K562 (cell line): ENCODE results near the gene ANXA3. TPM values are rescaled to one million over a fixed set of nuclear protein-coding genes. Genes with fewer than 3 reads are reported as not detected.

Source experiments
- COPS2 ChIP-seq: fragments of 450-650 bp; conservative IDR thresholded peaks from 2 replicates; pipeline ENCODE4 v1.6.1; 2016; ENCODE audit warnings: mild to moderate bottlenecking, moderate library complexity
- CREM ChIP-seq: IDR thresholded peaks from 2 replicates; pipeline ENCODE4 v1.6.1; 2014; ENCODE audit warnings: antibody characterized with exemption, low read depth
- MCM3 ChIP-seq: fragments of 450-650 bp; IDR thresholded peaks from 2 replicates; pipeline ENCODE4 v1.6.1; 2016
- NFIC ChIP-seq: fragments of 450-650 bp; IDR thresholded peaks from 2 replicates; pipeline ENCODE4 v1.6.1; 2017; ENCODE audit warnings: mild to moderate bottlenecking, inconsistent platforms
- NFRKB ChIP-seq: fragments of 450-650 bp; IDR thresholded peaks from 2 replicates; pipeline ENCODE4 v1.6.1; 2016; ENCODE audit warnings: low read depth
- PHB ChIP-seq: fragments of 250-450 bp; sonication (Bioruptor Pico); IDR thresholded peaks from 2 replicates; pipeline ENCODE4 v1.5.0; 2021
- POU5F1 ChIP-seq: fragments of 150-350 bp; IDR thresholded peaks from 2 replicates; pipeline ENCODE4 v1.6.1; 2014; ENCODE audit warnings: borderline replicate concordance, low read length, low read depth, mild to moderate bottlenecking; ENCODE audit not compliant: partially characterized antibody
- U2AF2 ChIP-seq: fragments of 200-400 bp; formaldehyde crosslinking; optimal IDR thresholded peaks from 2 replicates; pipeline ENCODE3; 2017; ENCODE audit warnings: low read depth, mild to moderate bottlenecking, low read length
- YBX1 ChIP-seq: fragments of 450-650 bp; IDR thresholded peaks from 2 replicates; pipeline ENCODE4 v1.7.1; 2016; ENCODE audit warnings: mild to moderate bottlenecking
- ZBTB1 ChIP-seq: sonication (generic); formaldehyde crosslinking; IDR thresholded peaks from 2 replicates; pipeline ENCODE4 v1.8.1; 2023; ENCODE audit warnings: missing genetic modification reagents, low read depth, mild to moderate bottlenecking, borderline replicate concordance
- ZFP30 ChIP-seq: fragments of 250-450 bp; sonication (Bioruptor Pico); IDR thresholded peaks from 2 replicates; pipeline ENCODE4 v1.8.0; 2022; ENCODE audit warnings: moderate library complexity, mild to moderate bottlenecking, inconsistent platforms, borderline replicate concordance
- ZNF583 ChIP-seq: fragments of 250-450 bp; sonication (Bioruptor Pico); IDR thresholded peaks from 2 replicates; pipeline ENCODE4 v1.4.0; 2020
- ZZZ3 ChIP-seq: fragments of 450-650 bp; IDR thresholded peaks from 2 replicates; pipeline ENCODE4 v1.6.1; 2016; ENCODE audit warnings: antibody characterized with exemption, mild to moderate bottlenecking, moderate library complexity
- polyA plus RNA-seq, 8 experiments: library from polyadenylated mRNA; depleted of rRNA in 4 of 8; stranded (reverse) in 5 of 8; unstranded in 3 of 8; fragments of >200 nt; fragmentation: Nextera tagmentation in 2 of 8; fragmentation: Illumina TruSeq in 1 of 8; extraction: Ambion mirVana in 2 of 8; extraction: Trizol in 1 of 8; gene quantifications; 2 replicates each; pipeline versions ENCODE4 v1.2.1 to v1.2.3, GENCODE V29; 2011 to 2014; ENCODE audit warnings: inconsistent platforms in 1 of 8, missing spikeins in 1 of 8
- total RNA-seq, 7 experiments: library from RNA; depleted of rRNA in 6 of 7; stranded (reverse); fragments of >200 nt in 6 of 7; fragmentation: Illumina TruSeq in 2 of 7; extraction: Trizol in 2 of 7; gene quantifications; 2 replicates each; pipeline versions ENCODE4 v1.2.1 to v1.2.3, GENCODE V29; 2011 to 2021; ENCODE audit warnings: low replicate concordance in 1 of 7
- TF ChIP-seq, protein P1 (sequence below), 2 experiments: fragments of 450-650 bp in 1 of 2; sonication (generic) in 1 of 2; formaldehyde crosslinking in 1 of 2; IDR thresholded peaks; 2 replicates each; pipeline versions ENCODE4 v1.7.1 to v1.9.0; 2016 to 2022; ENCODE audit warnings: inconsistent platforms in 1 of 2, mild to moderate bottlenecking in 1 of 2, missing genetic modification reagents in 1 of 2
- TF ChIP-seq, protein P2 (sequence below): fragments of 250-450 bp; sonication (Bioruptor Pico); IDR thresholded peaks from 2 replicates; pipeline ENCODE4 v1.5.0; 2021
- TF ChIP-seq, protein P3 (sequence below): fragments of 250-450 bp; sonication (Bioruptor Pico); IDR thresholded peaks from 2 replicates; pipeline ENCODE4 v1.5.1; 2021; ENCODE audit warnings: mild to moderate bottlenecking
- TF ChIP-seq, protein P4 (sequence below): sonication (generic); IDR thresholded peaks from 2 replicates; pipeline ENCODE4 v1.6.1; 2016

The ANXA3 gene
- total and polyA plus RNA-seq, 9 of the 15 experiments (the other 6 are each of a cell fraction or from before 2014, with no cell fraction given), result 6.3 to 15.5 (median 9.8) TPM

DNA sequence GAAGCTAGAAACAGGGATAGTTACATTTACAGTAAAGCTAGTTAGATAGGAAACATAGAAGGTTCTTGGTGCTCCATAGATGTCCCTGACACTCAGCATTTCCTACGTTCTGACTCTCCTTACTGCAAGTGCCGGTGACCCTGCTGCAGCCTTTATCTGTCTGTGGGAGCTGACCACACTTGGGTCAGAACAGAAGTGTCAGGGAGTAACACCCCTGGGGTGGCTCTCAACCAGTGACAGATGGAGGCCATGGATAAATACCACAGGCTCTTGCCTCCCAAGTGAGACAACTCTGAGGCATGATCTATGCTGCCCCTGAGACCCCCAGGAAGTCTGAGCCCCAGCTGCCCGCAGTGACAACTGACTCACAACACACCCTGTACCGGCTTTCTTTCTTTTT, 69.8 kb downstream of the ANXA3 start (continued):
- TF ChIP-seq, protein P1, sequence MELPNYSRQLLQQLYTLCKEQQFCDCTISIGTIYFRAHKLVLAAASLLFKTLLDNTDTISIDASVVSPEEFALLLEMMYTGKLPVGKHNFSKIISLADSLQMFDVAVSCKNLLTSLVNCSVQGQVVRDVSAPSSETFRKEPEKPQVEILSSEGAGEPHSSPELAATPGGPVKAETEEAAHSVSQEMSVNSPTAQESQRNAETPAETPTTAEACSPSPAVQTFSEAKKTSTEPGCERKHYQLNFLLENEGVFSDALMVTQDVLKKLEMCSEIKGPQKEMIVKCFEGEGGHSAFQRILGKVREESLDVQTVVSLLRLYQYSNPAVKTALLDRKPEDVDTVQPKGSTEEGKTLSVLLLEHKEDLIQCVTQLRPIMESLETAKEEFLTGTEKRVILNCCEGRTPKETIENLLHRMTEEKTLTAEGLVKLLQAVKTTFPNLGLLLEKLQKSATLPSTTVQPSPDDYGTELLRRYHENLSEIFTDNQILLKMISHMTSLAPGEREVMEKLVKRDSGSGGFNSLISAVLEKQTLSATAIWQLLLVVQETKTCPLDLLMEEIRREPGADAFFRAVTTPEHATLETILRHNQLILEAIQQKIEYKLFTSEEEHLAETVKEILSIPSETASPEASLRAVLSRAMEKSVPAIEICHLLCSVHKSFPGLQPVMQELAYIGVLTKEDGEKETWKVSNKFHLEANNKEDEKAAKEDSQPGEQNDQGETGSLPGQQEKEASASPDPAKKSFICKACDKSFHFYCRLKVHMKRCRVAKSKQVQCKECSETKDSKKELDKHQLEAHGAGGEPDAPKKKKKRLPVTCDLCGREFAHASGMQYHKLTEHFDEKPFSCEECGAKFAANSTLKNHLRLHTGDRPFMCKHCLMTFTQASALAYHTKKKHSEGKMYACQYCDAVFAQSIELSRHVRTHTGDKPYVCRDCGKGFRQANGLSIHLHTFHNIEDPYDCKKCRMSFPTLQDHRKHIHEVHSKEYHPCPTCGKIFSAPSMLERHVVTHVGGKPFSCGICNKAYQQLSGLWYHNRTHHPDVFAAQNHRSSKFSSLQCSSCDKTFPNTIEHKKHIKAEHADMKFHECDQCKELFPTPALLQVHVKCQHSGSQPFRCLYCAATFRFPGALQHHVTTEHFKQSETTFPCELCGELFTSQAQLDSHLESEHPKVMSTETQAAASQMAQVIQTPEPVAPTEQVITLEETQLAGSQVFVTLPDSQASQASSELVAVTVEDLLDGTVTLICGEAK (IDR thresholded peaks at IDR 0.05), result 0 out of 2 replicates have a peak, but pooled peaks have one; percentile 4
- TF ChIP-seq, protein P1 (CRISPR knock-in tag; IDR thresholded peaks at IDR 0.05), result no peak
- TF ChIP-seq, protein P2, sequence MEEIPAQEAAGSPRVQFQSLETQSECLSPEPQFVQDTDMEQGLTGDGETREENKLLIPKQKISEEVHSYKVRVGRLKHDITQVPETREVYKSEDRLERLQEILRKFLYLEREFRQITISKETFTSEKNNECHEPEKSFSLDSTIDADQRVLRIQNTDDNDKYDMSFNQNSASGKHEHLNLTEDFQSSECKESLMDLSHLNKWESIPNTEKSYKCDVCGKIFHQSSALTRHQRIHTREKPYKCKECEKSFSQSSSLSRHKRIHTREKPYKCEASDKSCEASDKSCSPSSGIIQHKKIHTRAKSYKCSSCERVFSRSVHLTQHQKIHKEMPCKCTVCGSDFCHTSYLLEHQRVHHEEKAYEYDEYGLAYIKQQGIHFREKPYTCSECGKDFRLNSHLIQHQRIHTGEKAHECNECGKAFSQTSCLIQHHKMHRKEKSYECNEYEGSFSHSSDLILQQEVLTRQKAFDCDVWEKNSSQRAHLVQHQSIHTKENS (CRISPR knock-in tag), result no peak
- no peak for TF ChIP-seq POU5F1
- TF ChIP-seq, protein P3, sequence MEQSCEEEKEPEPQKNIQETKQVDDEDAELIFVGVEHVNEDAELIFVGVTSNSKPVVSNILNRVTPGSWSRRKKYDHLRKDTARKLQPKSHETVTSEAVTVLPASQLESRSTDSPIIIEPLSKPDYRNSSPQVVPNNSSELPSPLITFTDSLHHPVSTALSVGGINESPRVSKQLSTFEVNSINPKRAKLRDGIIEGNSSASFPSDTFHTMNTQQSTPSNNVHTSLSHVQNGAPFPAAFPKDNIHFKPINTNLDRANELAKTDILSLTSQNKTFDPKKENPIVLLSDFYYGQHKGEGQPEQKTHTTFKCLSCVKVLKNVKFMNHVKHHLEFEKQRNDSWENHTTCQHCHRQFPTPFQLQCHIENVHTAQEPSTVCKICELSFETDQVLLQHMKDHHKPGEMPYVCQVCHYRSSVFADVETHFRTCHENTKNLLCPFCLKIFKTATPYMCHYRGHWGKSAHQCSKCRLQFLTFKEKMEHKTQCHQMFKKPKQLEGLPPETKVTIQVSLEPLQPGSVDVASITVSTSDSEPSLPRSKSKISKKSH, result no peak
- TF ChIP-seq ZZZ3, result no peak
- peak; percentile 80 for TF ChIP-seq CREM
- no peak for TF ChIP-seq ZBTB1
- no peak for TF ChIP-seq MCM3
- no peak for TF ChIP-seq COPS2
- no peak for TF ChIP-seq ZFP30
- TF ChIP-seq NFRKB, result no peak
- peak; percentile 81 for TF ChIP-seq NFIC
- TF ChIP-seq ZNF583 (CRISPR knock-in tag), result peak; percentile 19; the same call in 1 of the 2 replicates
- no peak for TF ChIP-seq U2AF2
- no peak for TF ChIP-seq YBX1
- TF ChIP-seq, protein P4, sequence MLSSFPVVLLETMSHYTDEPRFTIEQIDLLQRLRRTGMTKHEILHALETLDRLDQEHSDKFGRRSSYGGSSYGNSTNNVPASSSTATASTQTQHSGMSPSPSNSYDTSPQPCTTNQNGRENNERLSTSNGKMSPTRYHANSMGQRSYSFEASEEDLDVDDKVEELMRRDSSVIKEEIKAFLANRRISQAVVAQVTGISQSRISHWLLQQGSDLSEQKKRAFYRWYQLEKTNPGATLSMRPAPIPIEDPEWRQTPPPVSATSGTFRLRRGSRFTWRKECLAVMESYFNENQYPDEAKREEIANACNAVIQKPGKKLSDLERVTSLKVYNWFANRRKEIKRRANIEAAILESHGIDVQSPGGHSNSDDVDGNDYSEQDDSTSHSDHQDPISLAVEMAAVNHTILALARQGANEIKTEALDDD, result peak; percentile 76; the same call in 1 of the 2 replicates
- TF ChIP-seq PHB (CRISPR knock-in tag), result no peak
